Gastrocnemius medialis (tissue), 4 donors: ENCODE data around the gene TBC1D32. TPM values are rescaled to one million over a fixed set of nuclear protein-coding genes. Genes with fewer than 3 reads are reported as not detected.

Experiments used
- ATAC-seq, 2 donors: fragments of 150-250 bp; one replicate each; pipeline ENCODE4 v1.9.1; 2016
- DNase-seq, 2 donors: peaks; one replicate each; pipeline ENCODE4 v3.0.0-alpha.2; 2019
- H3K27ac ChIP-seq, 4 donors: fragments of 200-600 bp; sonication (generic); 1 replicate in 1 of 4; 2 replicates in 3 of 4; pipeline ENCODE4 v1.5.1; 2016 to 2018; ENCODE audit warnings: mild to moderate bottlenecking in 2 of 4, moderate library complexity in 1 of 4
- H3K27me3 ChIP-seq, 3 donors: fragments of 200-600 bp; sonication (generic) in 2 of 3; 1 replicate in 1 of 3; 2 replicates in 2 of 3; pipeline versions ENCODE4 v1.5.1 to v1.6.0; 2016 to 2019; ENCODE audit warnings: mild to moderate bottlenecking in 1 of 3, moderate library complexity in 1 of 3
- H3K36me3 ChIP-seq, 2 donors: fragments of 200-600 bp; sonication (generic) in 1 of 2; one replicate each; pipeline ENCODE4 v1.5.1; 2017 to 2018
- H3K4me1 ChIP-seq, 2 donors: fragments of 200-600 bp; sonication (generic) in 1 of 2; one replicate each; pipeline ENCODE4 v1.5.1; 2016 to 2017; ENCODE audit warnings: mild to moderate bottlenecking in 2 of 2
- H3K4me3 ChIP-seq, 4 donors: fragments of 200-600 bp; sonication (generic) in 3 of 4; 1 replicate in 1 of 4; 2 replicates in 3 of 4; pipeline ENCODE4 v1.5.1; 2016 to 2019; ENCODE audit warnings: mild to moderate bottlenecking in 2 of 4
- H3K9me3 ChIP-seq, 3 donors: fragments of 200-600 bp; sonication (generic) in 2 of 3; 1 replicate in 1 of 3; 2 replicates in 2 of 3; pipeline ENCODE4 v1.5.1; 2016 to 2019
- CTCF ChIP-seq, 5 experiments: fragments of 450-650 bp in 3 of 5; fragments of 200-600 bp in 2 of 5; sonication (generic) in 2 of 5; IDR thresholded peaks in 4 of 5; conservative IDR thresholded peaks in 1 of 5; 1 replicate in 4 of 5; 2 replicates in 1 of 5; pipeline ENCODE4 v1.5.1; 2016 to 2019; ENCODE audit warnings: antibody characterized with exemption in 5 of 5, mild to moderate bottlenecking in 3 of 5, moderate library complexity in 3 of 5
- POLR2A ChIP-seq, 2 donors: fragments of 450-650 bp; IDR thresholded peaks; one replicate each; pipeline ENCODE4 v1.6.1; 2017; ENCODE audit warnings: antibody characterized with exemption in 2 of 2, mild to moderate bottlenecking in 2 of 2, moderate library complexity in 2 of 2
- in situ Hi-C, 4 donors: fragments of 200-750 bp; cut with MboI; loops; one replicate each; pipeline versions ENCODE4 v1.15.0 to v1.8.0; 2017; ENCODE audit warnings: low sequenced_read_pairs in 4 of 4
- intact Hi-C: fragments of 100-400 bp; cut with DNase I; formaldehyde crosslinking; loops from one replicate; pipeline ENCODE4 v1.15.1; 2023; ENCODE audit warnings: low total_unique reads
- total RNA-seq, 4 donors: library from RNA; depleted of rRNA; stranded (reverse); fragments of >200 nt; gene quantifications; one replicate each; pipeline versions ENCODE4 v1.1.0 to v1.2.3, GENCODE V29; 2016

TBC1D32 gene
- total RNA-seq, 4 donors from 2014 or later, result 0.07 to 1.2 (median 0.43) TPM

GRCh38 chr6:121190122-121190521 is 144.2 kb downstream of the TBC1D32 start:
- no peak for TF ChIP-seq POLR2A (IDR thresholded peaks at IDR 0.05)
- TF ChIP-seq CTCF (IDR thresholded peaks at IDR 0.05 in 4 of 5, conservative IDR thresholded peaks at IDR 0.05 in 1 of 5), result no peak
- DNase-seq, result no peak
- H3K36me3 ChIP-seq, result no peaks in the 10 kb centered on the region
- in situ Hi-C loops, result no loop called here
- no peaks in the 10 kb centered on the region for H3K4me1 ChIP-seq
- no peak overlapping the region for H3K27ac ChIP-seq
- H3K27me3 ChIP-seq, result no peaks in the 10 kb centered on the region
- ATAC-seq, result no peak
- no peak overlapping the region for H3K4me3 ChIP-seq
- H3K9me3 ChIP-seq, result no peaks in the 10 kb centered on the region
- intact Hi-C loops, result no loop called here

GRCh38 chr6:121188356-121188755 is 145.9 kb downstream of the TBC1D32 start:
- in situ Hi-C loops (no loop called here), intact Hi-C loops (no loop called here)
- ATAC-seq, result no peak
- DNase-seq, result no peak
- TF ChIP-seq CTCF (IDR thresholded peaks at IDR 0.05 in 4 of 5, conservative IDR thresholded peaks at IDR 0.05 in 1 of 5) (no peak), POLR2A (IDR thresholded peaks at IDR 0.05) (no peak)
- no peak overlapping the region for H3K27ac ChIP-seq
- no peaks in the 10 kb centered on the region for H3K36me3 ChIP-seq
- H3K27me3 ChIP-seq, result no peaks in the 10 kb centered on the region
- no peaks in the 10 kb centered on the region for H3K4me1 ChIP-seq
- H3K9me3 ChIP-seq, result no peaks in the 10 kb centered on the region
- H3K4me3 ChIP-seq, result no peak overlapping the region

- DNase-seq (no peak), ATAC-seq (no peak)
- H3K4me1 ChIP-seq, result no peaks in the 10 kb centered on the region
- H3K4me3 ChIP-seq, result no peak overlapping the region
- H3K9me3 ChIP-seq, result no peaks in the 10 kb centered on the region
- TF ChIP-seq CTCF (IDR thresholded peaks at IDR 0.05 in 4 of 5, conservative IDR thresholded peaks at IDR 0.05 in 1 of 5), result no peak
- no peaks in the 10 kb centered on the region for H3K36me3 ChIP-seq
- no peak overlapping the region for H3K27ac ChIP-seq
- intact Hi-C loops, result no loop called here
- H3K27me3 ChIP-seq, result no peaks in the 10 kb centered on the region
- in situ Hi-C loops, result no loop called here
Measured at GRCh38 chr6:121187833-121188200, 146.5 kb downstream of the TBC1D32 start.

GRCh38 chr6:121187200-121187832 is 147.0 kb downstream of the TBC1D32 start:
- H3K36me3 ChIP-seq, result no peaks in the 10 kb centered on the region
- in situ Hi-C loops (no loop called here), intact Hi-C loops (no loop called here)
- no peak overlapping the region for H3K27ac ChIP-seq
- no peaks in the 10 kb centered on the region for H3K27me3 ChIP-seq
- no peaks in the 10 kb centered on the region for H3K9me3 ChIP-seq
- ATAC-seq, result no peak
- H3K4me1 ChIP-seq, result no peaks in the 10 kb centered on the region
- TF ChIP-seq CTCF (IDR thresholded peaks at IDR 0.05 in 4 of 5, conservative IDR thresholded peaks at IDR 0.05 in 1 of 5) (no peak), POLR2A (IDR thresholded peaks at IDR 0.05) (no peak)
- DNase-seq, result no peak
- H3K4me3 ChIP-seq, result no peak overlapping the region

- Histone ChIP-seq H3K9me3 (no peaks in the 10 kb centered on the region), H3K27me3 (no peaks in the 10 kb centered on the region), H3K4me3 (no peak overlapping the region), H3K4me1 (no peaks in the 10 kb centered on the region), H3K27ac (no peak overlapping the region), H3K36me3 (no peaks in the 10 kb centered on the region)
- DNase-seq (no peak), ATAC-seq (no peak)
- intact Hi-C loops, result no loop called here
- TF ChIP-seq CTCF (IDR thresholded peaks at IDR 0.05 in 4 of 5, conservative IDR thresholded peaks at IDR 0.05 in 1 of 5) (no peak), POLR2A (IDR thresholded peaks at IDR 0.05) (no peak)
- in situ Hi-C loops, result no loop called here
Measured at GRCh38 chr6:121183742-121184141, 150.5 kb downstream of the TBC1D32 start.
